HepG2 (cell line): ENCODE data around the gene MIR17HG.

Experiments
- CEBPG ChIP-seq: IDR thresholded peaks from 2 replicates; pipeline ENCODE4 v1.6.1; 2016
- MXI1 ChIP-seq: IDR thresholded peaks from 3 replicates; pipeline ENCODE4 v1.6.1; 2012; ENCODE audit warnings: low read depth, low read length, inconsistent platforms, borderline replicate concordance
- RBFOX2 ChIP-seq: fragments of 200-400 bp; formaldehyde crosslinking; IDR thresholded peaks from 2 replicates; pipeline ENCODE4 v1.6.1; 2017; ENCODE audit warnings: low read depth, mild to moderate bottlenecking, low read length
- SCMH1 ChIP-seq: sonication (generic); formaldehyde crosslinking; IDR thresholded peaks from 2 replicates; pipeline ENCODE4 v1.9.0; 2021; ENCODE audit warnings: missing genetic modification reagents, mild to moderate bottlenecking, borderline replicate concordance
- SP2 ChIP-seq: sonication (generic); formaldehyde crosslinking; IDR thresholded peaks from 2 replicates; pipeline ENCODE4 v1.5.1; 2020; ENCODE audit warnings: mild to moderate bottlenecking, missing genetic modification reagents
- TARDBP ChIP-seq: sonication (generic); formaldehyde crosslinking; IDR thresholded peaks from 2 replicates; pipeline ENCODE4 v1.8.0; 2022; ENCODE audit warnings: mild to moderate bottlenecking, missing genetic modification reagents
- ZBTB44 ChIP-seq: sonication (generic); formaldehyde crosslinking; IDR thresholded peaks from 2 replicates; pipeline ENCODE4 v1.4.0; 2020; ENCODE audit warnings: missing genetic modification reagents
- ZNF501 ChIP-seq: sonication (generic); formaldehyde crosslinking; IDR thresholded peaks from 2 replicates; pipeline ENCODE4 v1.5.1; 2020; ENCODE audit warnings: mild to moderate bottlenecking, moderate library complexity, missing genetic modification reagents
- ZNF580 ChIP-seq: IDR thresholded peaks from 2 replicates; pipeline ENCODE4 v1.6.1; 2016; ENCODE audit warnings: low read depth, borderline replicate concordance

- TF ChIP-seq SCMH1 (CRISPR knock-in tag), result no peak
- no peak for TF ChIP-seq TARDBP (CRISPR knock-in tag)
- TF ChIP-seq SP2 (CRISPR knock-in tag), result no peak
- TF ChIP-seq ZNF501 (CRISPR knock-in tag), result no peak
- TF ChIP-seq ZBTB44 (CRISPR knock-in tag), result no peak
- TF ChIP-seq ZNF580 (CRISPR knock-in tag), result no peak
- TF ChIP-seq MXI1, result no peak
- TF ChIP-seq CEBPG (CRISPR knock-in tag), result no peak
- TF ChIP-seq RBFOX2, result no peak
These were observed 1.4 kb upstream of the MIR17HG start for GRCh38 chr13:91346062-91346461.
